PC-9 (cell line): ENCODE results near the gene CHRNE. TPM values are rescaled to one million over a fixed set of nuclear protein-coding genes. Genes with fewer than 3 reads are reported as not detected.

Experiments
- Bru-seq: library from RNA; stranded (reverse); fragments of 400-500 nt; gene quantifications from one replicate; lab custom pipeline; 2021; lab: Mats Ljungman, UMichigan
- BruChase-seq, 2 experiments: library from RNA; stranded (reverse); fragments of 400-500 nt; gene quantifications; one replicate each; lab custom pipeline; 2021; lab: Mats Ljungman, UMichigan
- BruUV-seq: library from RNA; stranded (reverse); fragments of 400-500 nt; replicated peaks from 2 replicates; lab custom pipeline; 2021; lab: Mats Ljungman, UMichigan
- CTCF ChIA-PET: fragments of 300-600 bp; sonication (Branson Sonifier 250); formaldehyde crosslinking; loops from one replicate; lab custom pipeline; 2022; ENCODE audit warnings: antibody characterized with exemption; lab: Charles Lee
- POLR2A ChIA-PET: fragments of 300-600 bp; sonication (Branson Sonifier 250); formaldehyde crosslinking; loops from one replicate; lab custom pipeline; 2022; ENCODE audit warnings: antibody characterized with exemption; ENCODE audit not compliant: unreplicated experiment; lab: Charles Lee
- DNase-seq, 2 experiments: peaks; one replicate each; pipeline versions ENCODE4 v3.0.0 to v3.0.0-alpha.2; 2015 to 2022; ENCODE audit warnings: mixed read lengths in 1 of 2
- H2AFZ ChIP-seq: fragments of 200-600 bp; sonication (generic); 2 replicates; pipeline ENCODE4 v1.8.1; 2017; ENCODE audit warnings: antibody characterized with exemption
- H3F3A ChIP-seq: fragments of 200-600 bp; sonication (generic); 2 replicates; pipeline ENCODE4 v1.8.1; 2017; ENCODE audit warnings: antibody characterized with exemption, mild to moderate bottlenecking, low read depth; ENCODE audit not compliant: insufficient read depth
- H3K27ac ChIP-seq: fragments of 200-600 bp; sonication (generic); 2 replicates; pipeline ENCODE4 v1.6.1; 2016; ENCODE audit warnings: mixed run types
- H3K27me3 ChIP-seq: fragments of 200-600 bp; sonication (generic); 2 replicates; pipeline ENCODE4 v1.6.1; 2016; ENCODE audit warnings: low read depth, mixed run types; ENCODE audit not compliant: insufficient read depth
- H3K36me3 ChIP-seq: fragments of 200-600 bp; sonication (generic); 2 replicates; pipeline ENCODE4 v1.6.1; 2016; ENCODE audit warnings: low read depth, mixed run types
- H3K4me1 ChIP-seq: fragments of 200-600 bp; sonication (generic); replicated peaks from 2 replicates; pipeline ENCODE4 v1.6.1; 2016; ENCODE audit warnings: mixed run types; ENCODE audit not compliant: insufficient read depth
- H3K4me2 ChIP-seq: fragments of 200-600 bp; sonication (generic); 2 replicates; pipeline ENCODE4 v1.6.1; 2017; ENCODE audit warnings: mixed run types
- H3K4me3 ChIP-seq: fragments of 200-600 bp; sonication (generic); 2 replicates; pipeline ENCODE4 v1.6.1; 2016; ENCODE audit warnings: mixed run types
- H3K79me2 ChIP-seq: fragments of 200-600 bp; sonication (generic); 2 replicates; pipeline ENCODE4 v1.6.1; 2017; ENCODE audit warnings: low read depth, mixed run types
- H3K9me2 ChIP-seq: fragments of 200-600 bp; sonication (generic); 2 replicates; pipeline ENCODE4 v1.8.1; 2017; ENCODE audit warnings: mild to moderate bottlenecking; ENCODE audit not compliant: insufficient read depth
- H3K9me3 ChIP-seq: fragments of 200-600 bp; sonication (generic); 2 replicates; pipeline ENCODE4 v1.8.1; 2016; ENCODE audit warnings: low read depth; ENCODE audit not compliant: insufficient read depth
- H4K20me1 ChIP-seq: fragments of 200-600 bp; sonication (generic); 2 replicates; pipeline ENCODE4 v1.8.1; 2017; ENCODE audit not compliant: insufficient read depth
- CTCF ChIP-seq: fragments of 200-600 bp; sonication (generic); conservative IDR thresholded peaks from 2 replicates; pipeline ENCODE4 v1.6.1; 2017; ENCODE audit warnings: mixed run types, antibody characterized with exemption, mild to moderate bottlenecking, moderate library complexity
- EZH2 ChIP-seq: fragments of 200-600 bp; sonication (generic); IDR thresholded peaks from 2 replicates; pipeline ENCODE4 v1.8.0; 2017; ENCODE audit warnings: antibody characterized with exemption, low read depth
- intact Hi-C: fragments of 100-400 bp; cut with micrococcal nuclease; formaldehyde crosslinking; loops from one replicate; pipeline ENCODE4 v1.10.0; 2022; ENCODE audit not compliant: unreplicated experiment
- long read RNA-seq: library from polyadenylated mRNA; stranded (forward); transcript quantifications from one replicate; pipeline ENCODE4 v2.0.0, GENCODE V29; 2022
- total RNA-seq: library from RNA; stranded (reverse); gene quantifications from 2 replicates; pipeline ENCODE4 v1.2.3, GENCODE V29; 2021

The CHRNE gene
- total RNA-seq (0.23 and 0.24 TPM in 2 replicates), Bru-seq, nascent RNA (percentile 48 among the genes with signal in this experiment), BruChase-seq, experiment 1, labeled RNA remaining after a 2-hour chase (percentile 55 among the genes with signal in this experiment), BruChase-seq, experiment 2, labeled RNA remaining after a 6-hour chase (percentile 58 among the genes with signal in this experiment)
- long read RNA-seq = 0 reads

- no peak within 1 kb of the TSS for H3K4me3 ChIP-seq
- no peak for TF ChIP-seq EZH2
- peak; percentile 94 for TF ChIP-seq CTCF
- no peaks in the 10 kb centered on the region for H3K79me2 ChIP-seq
- H4K20me1 ChIP-seq = no peaks in the 10 kb centered on the region
- ChIA-PET CTCF (interaction anchor here (0.6 to 1.5 kb wide), 6 partner anchors 20 to 193 kb away, joined by 3 to 6 read pairs (median 3); partner anchors contain the start of gene PSMB6), POLR2A (interaction anchor here (0.6 kb wide), 1 partner anchor 317 kb away, joined by 5 read pairs; no protein-coding TSS in a partner anchor)
- H3F3A ChIP-seq = peaks cover 24% of the 10 kb centered on the region; the same call in 1 of the 2 replicates
- 0 out of 2 replicates have a peak within 1 kb of the TSS, but pooled peaks have one; percentile 7 for H3K27ac ChIP-seq
- BruUV-seq = no TSS peak
- no peak within 1 kb of the TSS for H2AFZ ChIP-seq
- no peaks in the 10 kb centered on the region for H3K9me3 ChIP-seq
- H3K4me2 ChIP-seq = peak within 1 kb of the TSS; percentile 56
- no peaks in the 10 kb centered on the region for H3K36me3 ChIP-seq
- intact Hi-C loops = loop anchor here (1.0 to 10.0 kb wide), 5 partner anchors 84 to 478 kb away; partner anchors contain the start of genes ARRB2, CAMTA2 and MED11
- H3K4me1 ChIP-seq = peaks cover 13% of the 10 kb centered on the region
- DNase-seq = peak; percentile 62 to 83
- H3K9me2 ChIP-seq = no peaks in the 10 kb centered on the region
- no peaks in the 10 kb centered on the region for H3K27me3 ChIP-seq
These were observed at the start of gene CHRNE for GRCh38 chr17:4903051-4903818. CHRNE (minus strand) TSS chr17:4903098; CDS start chr17:4903063, 35 bp downstream.

- DNase-seq = no peak
- Histone ChIP-seq H3K36me3 (peaks cover 8% of the 10 kb centered on the region), H3K9me3 (no peaks in the 10 kb centered on the region), H3F3A (peaks cover 53% of the 10 kb centered on the region), H3K4me3 (peak overlapping the region; percentile 78; the same call in 1 of the 2 replicates), H3K27me3 (no peaks in the 10 kb centered on the region), H3K27ac (no peak overlapping the region), H3K9me2 (no peaks in the 10 kb centered on the region), H4K20me1 (peaks cover 11% of the 10 kb centered on the region), H3K79me2 (peaks cover 27% of the 10 kb centered on the region), H3K4me2 (peak overlapping the region; percentile 84), H2AFZ (no peak overlapping the region), H3K4me1 (peaks cover 20% of the 10 kb centered on the region)
- POLR2A ChIA-PET = interaction anchor here (0.7 kb wide), 1 partner anchor 25 kb away, joined by 4 read pairs; no protein-coding TSS in a partner anchor
- intact Hi-C loops = no loop called here
- CTCF ChIA-PET = interaction anchor here (0.5 to 1.2 kb wide), 2 partner anchors 14 to 111 kb away, joined by 3 to 4 read pairs; no protein-coding TSS in a partner anchor
- BruUV-seq = no TSS peak
- no peak for TF ChIP-seq CTCF
These were observed 48.6 kb upstream of the CHRNE start for GRCh38 chr17:4951486-4951885.

GRCh38 chr17:4950746-4951204, 47.9 kb upstream of the CHRNE start, which contains the start of gene ENO3:
ENO3 (plus strand) TSS chr17:4951119; CDS start chr17:4951830, 711 bp downstream.
- no TSS peak for BruUV-seq
- H3K4me1 ChIP-seq = peaks cover 28% of the 10 kb centered on the region
- H3K79me2 ChIP-seq = peaks cover 34% of the 10 kb centered on the region
- H3K36me3 ChIP-seq = peaks cover 13% of the 10 kb centered on the region
- peak within 1 kb of the TSS; percentile 99 for H3K27ac ChIP-seq
- H3K27me3 ChIP-seq = no peaks in the 10 kb centered on the region
- ChIA-PET CTCF (interaction anchor here (0.5 kb wide), 1 partner anchor 111 kb away, joined by 3 read pairs; no protein-coding TSS in a partner anchor), POLR2A (interaction anchor here (0.7 kb wide), 1 partner anchor 24 kb away, joined by 4 read pairs; no protein-coding TSS in a partner anchor)
- peaks cover 60% of the 10 kb centered on the region for H3F3A ChIP-seq
- peak within 1 kb of the TSS; percentile 98 for H2AFZ ChIP-seq
- no peaks in the 10 kb centered on the region for H3K9me3 ChIP-seq
- intact Hi-C loops = no loop called here
- peak within 1 kb of the TSS; percentile 84 for H3K4me2 ChIP-seq
- H3K4me3 ChIP-seq = peak within 1 kb of the TSS; percentile 78
- peaks cover 18% of the 10 kb centered on the region for H4K20me1 ChIP-seq
- DNase-seq = no peak
- TF ChIP-seq CTCF = no peak
- no peak for TF ChIP-seq EZH2
- H3K9me2 ChIP-seq = no peaks in the 10 kb centered on the region
